ENCODE measurements around the gene TMEM212.
"Not testable (repeated sequence)": the region's sequence is repeated elsewhere in the genome, so short reads cannot be mapped to it uniquely, and the experiment has no call there.

Gene TMEM212

GRCh38 chr3:171813897-171814460 is 29.2 kb upstream of the TMEM212 start:
- Histone ChIP-seq H3K27ac (ENCODE audit: low read length) (peak overlapping the region; percentile 47), H3K4me3 (ENCODE audit: low read depth in 1 of 2, low read length in 2 of 2) (no peak overlapping the region), H3K36me3 (ENCODE audit: control insufficient read depth in 1 of 2, insufficient read depth in 2 of 2, low read length in 2 of 2) (peaks cover 0 to 7% of the 10 kb centered on the region in 2 donors), H3K27me3 (ENCODE audit: low read depth, low read length) (no peaks in the 10 kb centered on the region), H3K9me3 (ENCODE audit: control insufficient read depth in 1 of 2, low read length in 2 of 2) (no peaks in the 10 kb centered on the region), H3K4me1 (ENCODE audit: control insufficient read depth in 1 of 2, insufficient read depth in 2 of 2, low read length in 2 of 2) (peaks cover 4 to 14% of the 10 kb centered on the region in 2 donors)

- not testable (repeated sequence) for H3K27me3 ChIP-seq (ENCODE audit: low read depth, low read length); H3K9me3 ChIP-seq (ENCODE audit: control insufficient read depth in 1 of 2, low read length in 2 of 2); H3K4me1 ChIP-seq (ENCODE audit: control insufficient read depth in 1 of 2, insufficient read depth in 2 of 2, low read length in 2 of 2); H3K36me3 ChIP-seq (ENCODE audit: control insufficient read depth in 1 of 2, insufficient read depth in 2 of 2, low read length in 2 of 2); H3K4me3 ChIP-seq (ENCODE audit: low read depth in 1 of 2, low read length in 2 of 2); H3K27ac ChIP-seq (ENCODE audit: low read length)
These were observed 28.5 kb upstream of the TMEM212 start for GRCh38 chr3:171814662-171815061.

GRCh38 chr3:171815973-171816595 is 27.1 kb upstream of the TMEM212 start:
- Histone ChIP-seq H3K4me3 (ENCODE audit: low read depth in 1 of 2, low read length in 2 of 2) (no peak overlapping the region), H3K4me1 (ENCODE audit: control insufficient read depth in 1 of 2, insufficient read depth in 2 of 2, low read length in 2 of 2) (peaks cover 0 to 6% of the 10 kb centered on the region in 2 donors), H3K27ac (ENCODE audit: low read length) (no peak overlapping the region), H3K36me3 (ENCODE audit: control insufficient read depth in 1 of 2, insufficient read depth in 2 of 2, low read length in 2 of 2) (peaks cover 0 to 2% of the 10 kb centered on the region in 2 donors), H3K9me3 (ENCODE audit: control insufficient read depth in 1 of 2, low read length in 2 of 2) (no peaks in the 10 kb centered on the region), H3K27me3 (ENCODE audit: low read depth, low read length) (no peaks in the 10 kb centered on the region)

- H3K36me3 ChIP-seq (ENCODE audit: control insufficient read depth in 1 of 2, insufficient read depth in 2 of 2, low read length in 2 of 2), result no peaks in the 10 kb centered on the region
- no peak overlapping the region for H3K4me3 ChIP-seq (ENCODE audit: low read depth in 1 of 2, low read length in 2 of 2)
- H3K4me1 ChIP-seq (ENCODE audit: control insufficient read depth in 1 of 2, insufficient read depth in 2 of 2, low read length in 2 of 2), result peaks cover 0 to 4% of the 10 kb centered on the region in 2 donors
- no peaks in the 10 kb centered on the region for H3K27me3 ChIP-seq (ENCODE audit: low read depth, low read length)
- no peak overlapping the region for H3K27ac ChIP-seq (ENCODE audit: low read length)
- H3K9me3 ChIP-seq (ENCODE audit: control insufficient read depth in 1 of 2, low read length in 2 of 2), result no peaks in the 10 kb centered on the region
These were observed 25.9 kb upstream of the TMEM212 start for GRCh38 chr3:171817074-171817800.

GRCh38 chr3:171821044-171821443 is 22.1 kb upstream of the TMEM212 start:
- Histone ChIP-seq H3K27me3 (ENCODE audit: low read depth, low read length) (no peaks in the 10 kb centered on the region), H3K9me3 (ENCODE audit: control insufficient read depth in 1 of 2, low read length in 2 of 2) (no peaks in the 10 kb centered on the region), H3K4me1 (ENCODE audit: control insufficient read depth in 1 of 2, insufficient read depth in 2 of 2, low read length in 2 of 2) (peaks cover 0 to 10% of the 10 kb centered on the region in 2 donors), H3K27ac (ENCODE audit: low read length) (no peak overlapping the region), H3K36me3 (ENCODE audit: control insufficient read depth in 1 of 2, insufficient read depth in 2 of 2, low read length in 2 of 2) (no peaks in the 10 kb centered on the region), H3K4me3 (ENCODE audit: low read depth in 1 of 2, low read length in 2 of 2) (no peak overlapping the region)

- no peaks in the 10 kb centered on the region for H3K27me3 ChIP-seq (ENCODE audit: low read depth, low read length)
- no peaks in the 10 kb centered on the region for H3K9me3 ChIP-seq (ENCODE audit: control insufficient read depth in 1 of 2, low read length in 2 of 2)
- peaks cover 0 to 6% of the 10 kb centered on the region in 2 donors for H3K4me1 ChIP-seq (ENCODE audit: control insufficient read depth in 1 of 2, insufficient read depth in 2 of 2, low read length in 2 of 2)
- no peak overlapping the region for H3K27ac ChIP-seq (ENCODE audit: low read length)
- H3K36me3 ChIP-seq (ENCODE audit: control insufficient read depth in 1 of 2, insufficient read depth in 2 of 2, low read length in 2 of 2), result no peaks in the 10 kb centered on the region
- H3K4me3 ChIP-seq (ENCODE audit: low read depth in 1 of 2, low read length in 2 of 2), result no peak overlapping the region
These were observed 21.3 kb upstream of the TMEM212 start for GRCh38 chr3:171821778-171822358.

- Histone ChIP-seq H3K36me3 (ENCODE audit: control insufficient read depth in 1 of 2, insufficient read depth in 2 of 2, low read length in 2 of 2) (no peaks in the 10 kb centered on the region), H3K27ac (ENCODE audit: low read length) (no peak overlapping the region), H3K27me3 (ENCODE audit: low read depth, low read length) (no peaks in the 10 kb centered on the region), H3K9me3 (ENCODE audit: control insufficient read depth in 1 of 2, low read length in 2 of 2) (no peaks in the 10 kb centered on the region), H3K4me3 (ENCODE audit: low read depth in 1 of 2, low read length in 2 of 2) (no peak overlapping the region), H3K4me1 (ENCODE audit: control insufficient read depth in 1 of 2, insufficient read depth in 2 of 2, low read length in 2 of 2) (peaks cover 0 to 6% of the 10 kb centered on the region in 2 donors)
These were observed 20.6 kb upstream of the TMEM212 start for GRCh38 chr3:171822431-171823106.

- no peaks in the 10 kb centered on the region for H3K9me3 ChIP-seq (ENCODE audit: control insufficient read depth in 1 of 2, low read length in 2 of 2)
- H3K27me3 ChIP-seq (ENCODE audit: low read depth, low read length), result no peaks in the 10 kb centered on the region
- H3K27ac ChIP-seq (ENCODE audit: low read length), result no peak overlapping the region
- no peaks in the 10 kb centered on the region for H3K36me3 ChIP-seq (ENCODE audit: control insufficient read depth in 1 of 2, insufficient read depth in 2 of 2, low read length in 2 of 2)
- peaks cover 0 to 6% of the 10 kb centered on the region in 2 donors for H3K4me1 ChIP-seq (ENCODE audit: control insufficient read depth in 1 of 2, insufficient read depth in 2 of 2, low read length in 2 of 2)
- no peak overlapping the region for H3K4me3 ChIP-seq (ENCODE audit: low read depth in 1 of 2, low read length in 2 of 2)
These were observed 19.0 kb upstream of the TMEM212 start for GRCh38 chr3:171824116-171824515.

- Histone ChIP-seq H3K4me1 (ENCODE audit: control insufficient read depth in 1 of 2, insufficient read depth in 2 of 2, low read length in 2 of 2) (peaks cover 0 to 10% of the 10 kb centered on the region in 2 donors), H3K4me3 (ENCODE audit: low read depth in 1 of 2, low read length in 2 of 2) (no peak overlapping the region), H3K36me3 (ENCODE audit: control insufficient read depth in 1 of 2, insufficient read depth in 2 of 2, low read length in 2 of 2) (no peaks in the 10 kb centered on the region), H3K27ac (ENCODE audit: low read length) (peak overlapping the region; percentile 53), H3K27me3 (ENCODE audit: low read depth, low read length) (no peaks in the 10 kb centered on the region), H3K9me3 (ENCODE audit: control insufficient read depth in 1 of 2, low read length in 2 of 2) (no peaks in the 10 kb centered on the region)
These were observed 18.3 kb upstream of the TMEM212 start for GRCh38 chr3:171824824-171825221.

GRCh38 chr3:171825222-171825828 is 17.8 kb upstream of the TMEM212 start:
- H3K27me3 ChIP-seq (ENCODE audit: low read depth, low read length), result no peaks in the 10 kb centered on the region
- H3K9me3 ChIP-seq (ENCODE audit: control insufficient read depth in 1 of 2, low read length in 2 of 2), result no peaks in the 10 kb centered on the region
- peaks cover 0 to 15% of the 10 kb centered on the region in 2 donors for H3K4me1 ChIP-seq (ENCODE audit: control insufficient read depth in 1 of 2, insufficient read depth in 2 of 2, low read length in 2 of 2)
- peak overlapping the region; percentile 53 for H3K27ac ChIP-seq (ENCODE audit: low read length)
- no peak overlapping the region for H3K4me3 ChIP-seq (ENCODE audit: low read depth in 1 of 2, low read length in 2 of 2)
- no peaks in the 10 kb centered on the region for H3K36me3 ChIP-seq (ENCODE audit: control insufficient read depth in 1 of 2, insufficient read depth in 2 of 2, low read length in 2 of 2)

GRCh38 chr3:171827385-171827784 is 15.8 kb upstream of the TMEM212 start:
- Histone ChIP-seq H3K27ac (ENCODE audit: low read length) (no peak overlapping the region), H3K36me3 (ENCODE audit: control insufficient read depth in 1 of 2, insufficient read depth in 2 of 2, low read length in 2 of 2) (no peaks in the 10 kb centered on the region), H3K4me3 (ENCODE audit: low read depth in 1 of 2, low read length in 2 of 2) (no peak overlapping the region)

More at GRCh38 chr3:171827385-171827784, 15.8 kb upstream of the TMEM212 start:
- peaks cover 0 to 15% of the 10 kb centered on the region in 2 donors for H3K4me1 ChIP-seq (ENCODE audit: control insufficient read depth in 1 of 2, insufficient read depth in 2 of 2, low read length in 2 of 2)
- H3K9me3 ChIP-seq (ENCODE audit: control insufficient read depth in 1 of 2, low read length in 2 of 2), result no peaks in the 10 kb centered on the region
- no peaks in the 10 kb centered on the region for H3K27me3 ChIP-seq (ENCODE audit: low read depth, low read length)
